Fibroblast of villous mesenchyme (primary cell): ENCODE results near the gene TECPR2. TPM values are rescaled to one million over a fixed set of nuclear protein-coding genes. Genes with fewer than 3 reads are reported as not detected.

Source experiments
- DNase-seq: peaks from one replicate; pipeline ENCODE4 v3.0.0-alpha.2; 2010; ENCODE audit warnings: low read depth
- H3K4me3 ChIP-seq: 2 replicates; pipeline ENCODE4 v1.5.1; 2011; ENCODE audit warnings: low read depth, mild to moderate bottlenecking, low read length
- CTCF ChIP-seq: IDR thresholded peaks from 2 replicates; pipeline ENCODE4 v1.5.1; 2012; ENCODE audit warnings: low read depth, mild to moderate bottlenecking, low read length; ENCODE audit not compliant: insufficient read depth
- total RNA-seq: library from RNA; depleted of rRNA; stranded (reverse); fragments of >200 nt; gene quantifications from 2 replicates; pipeline ENCODE4 v1.2.3, GENCODE V29; 2012

TECPR2 gene
- total RNA-seq, 1 donor: 19.9 TPM

DNA sequence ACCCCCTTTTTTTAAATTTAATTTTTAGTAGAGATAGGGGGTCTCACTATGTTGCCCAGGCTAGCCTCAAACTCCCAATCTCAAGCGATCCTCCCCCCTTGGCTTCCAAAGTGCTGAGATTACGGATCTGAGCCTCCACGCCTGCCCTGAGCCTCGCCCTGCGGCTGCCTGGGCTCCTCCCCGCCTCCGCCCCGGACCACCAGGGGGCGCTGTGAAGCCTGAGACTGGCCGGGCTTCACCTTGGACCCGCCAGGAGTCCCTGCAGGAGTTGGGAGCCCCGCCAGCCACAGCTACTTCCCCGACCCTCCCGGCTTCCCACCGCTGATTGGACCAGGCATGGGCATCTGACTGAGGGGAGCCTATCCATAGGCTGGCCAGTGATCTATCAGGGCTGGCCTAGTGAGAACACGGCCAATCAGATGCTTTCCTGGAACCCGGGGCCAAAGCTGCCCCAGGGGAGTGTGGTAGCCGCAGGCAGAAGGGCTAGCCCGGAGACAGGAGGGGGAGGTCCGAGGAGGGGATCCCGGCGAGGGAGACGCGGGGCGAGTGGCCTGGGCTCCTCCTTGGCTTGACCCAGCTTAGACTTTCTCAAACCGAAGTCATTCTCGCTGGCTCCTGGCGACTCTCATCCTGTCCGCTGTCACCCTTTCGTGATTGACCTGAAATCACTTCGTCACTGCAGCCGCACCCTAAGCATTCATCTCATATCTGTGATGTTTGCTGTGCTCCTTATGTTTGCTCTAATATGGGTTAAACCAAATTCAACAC lies 161.9 kb downstream of the TECPR2 start:
- peak; percentile 96 for TF ChIP-seq CTCF
- peak; percentile 99 for DNase-seq
- H3K4me3 ChIP-seq: peak overlapping the region; percentile 72

DNA sequence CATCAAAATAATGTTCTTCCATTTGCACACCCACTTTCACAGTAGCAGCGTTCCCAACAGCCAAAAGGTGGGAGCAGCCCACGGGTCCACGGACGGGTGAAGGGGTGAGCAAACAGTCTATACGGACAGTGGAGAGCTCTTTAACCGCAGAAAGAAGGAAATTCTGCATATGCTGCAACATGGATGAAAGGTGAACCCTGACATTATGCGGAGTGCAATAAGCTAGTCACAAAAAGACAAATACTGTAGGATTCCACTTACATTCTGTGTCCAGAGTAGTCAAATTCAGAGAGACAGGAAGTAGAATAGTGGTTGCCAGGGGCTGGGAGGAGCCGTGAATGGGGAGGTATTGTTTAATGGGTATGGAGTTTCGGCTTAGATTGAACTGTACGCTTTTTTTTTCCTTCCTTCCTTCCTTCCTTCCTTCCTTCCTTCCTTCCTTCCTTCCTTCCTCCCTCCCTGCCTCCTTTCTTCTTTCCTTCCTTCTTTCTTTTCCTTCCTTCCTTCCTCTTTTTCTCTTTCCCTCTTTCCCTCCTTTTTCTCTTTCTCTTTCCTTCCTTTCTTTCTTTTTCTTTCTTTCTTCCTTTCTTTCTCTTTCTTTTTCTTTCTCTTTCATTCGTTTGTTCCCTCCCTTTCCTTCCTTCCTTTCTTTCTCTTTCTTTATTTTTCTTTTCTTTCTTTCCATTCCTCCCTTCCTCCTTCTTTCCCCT lies 162.6 kb downstream of the TECPR2 start:
- DNase-seq: peak; percentile 74
- peak overlapping the region; percentile 72 for H3K4me3 ChIP-seq
- no peak for TF ChIP-seq CTCF

DNA sequence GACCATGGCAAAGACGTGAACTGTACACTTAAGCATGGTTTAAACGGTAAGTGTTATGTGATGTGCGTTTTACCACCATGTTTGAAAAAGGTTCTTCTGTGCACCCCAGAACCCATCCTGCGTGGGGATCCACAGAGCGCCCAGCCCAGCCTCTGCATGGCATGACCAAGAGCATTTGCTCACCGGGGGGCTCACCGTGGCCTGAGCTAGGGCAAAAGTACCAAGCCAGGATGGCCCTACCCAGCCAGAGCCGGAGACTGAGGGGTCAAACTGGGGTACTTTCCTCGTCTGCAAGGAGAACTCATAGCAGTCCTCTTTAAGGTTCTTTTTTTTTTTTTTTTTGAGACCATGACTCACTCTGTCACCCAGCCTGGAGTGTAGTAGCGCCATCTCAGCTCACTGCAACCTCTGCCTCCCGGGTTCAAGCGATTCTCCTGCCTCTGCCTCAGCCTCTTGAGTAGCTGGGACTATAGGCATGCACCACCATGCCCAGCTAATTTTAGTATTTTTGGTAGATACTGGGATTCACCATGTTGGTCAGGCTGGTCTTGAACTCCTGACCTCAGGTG lies 163.3 kb downstream of the TECPR2 start:
- H3K4me3 ChIP-seq: peak overlapping the region; percentile 72
- DNase-seq: no peak
- no peak for TF ChIP-seq CTCF

DNA sequence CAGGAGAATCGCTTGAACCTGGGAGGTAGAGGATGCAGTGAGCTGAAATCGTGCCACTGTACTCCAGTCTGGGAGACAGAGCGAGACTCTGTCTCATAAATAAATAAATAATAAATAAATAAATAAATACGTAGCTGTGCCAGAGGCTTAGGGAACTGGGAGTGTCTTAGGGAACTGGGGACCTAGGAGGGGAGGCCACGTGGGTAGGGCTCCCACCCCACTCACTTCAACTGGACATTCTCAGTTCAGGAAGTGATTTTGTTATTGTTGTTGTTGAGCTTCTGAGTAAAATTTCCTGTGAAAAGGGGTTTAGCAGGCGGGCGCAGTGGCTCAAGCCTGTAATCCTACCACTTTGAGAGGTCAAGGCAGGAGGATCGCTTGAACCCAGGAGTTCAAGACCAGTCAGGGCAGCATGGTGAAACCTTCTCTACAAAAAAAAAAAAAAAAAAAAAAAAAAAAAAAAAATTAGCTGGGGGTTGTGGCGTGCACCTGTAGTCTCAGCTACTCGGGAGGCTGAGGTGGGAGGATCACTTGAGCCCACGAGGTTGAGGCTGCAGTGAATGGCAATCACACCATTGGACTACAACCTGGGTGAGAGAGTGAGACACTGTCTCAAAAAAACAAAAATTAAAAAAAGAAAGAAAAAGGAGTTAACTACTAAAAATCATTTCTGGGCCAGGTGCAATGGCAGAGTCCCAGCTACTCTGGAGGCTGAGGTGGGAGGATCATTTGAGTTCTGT lies 165.9 kb downstream of the TECPR2 start:
- no peak for DNase-seq
- no peak overlapping the region for H3K4me3 ChIP-seq
- TF ChIP-seq CTCF: no peak

- H3K4me3 ChIP-seq: no peak overlapping the region
- TF ChIP-seq CTCF: no peak
Observed at GRCh38 chr14:102530828-102531478, 168.2 kb downstream of the TECPR2 start.

GRCh38 chr14:102532204-102532658 lies 169.5 kb downstream of the TECPR2 start:
- H3K4me3 ChIP-seq: no peak overlapping the region
- TF ChIP-seq CTCF: no peak
- DNase-seq: peak; percentile 61

More at GRCh38 chr14:102530828-102531478, 168.2 kb downstream of the TECPR2 start:
- no peak for DNase-seq
